BE2C (cell line): Measurements from ENCODE around the gene IGF2BP3.

ENCODE experiments used
- DNase-seq: peaks from one replicate; pipeline ENCODE4 v3.0.0-alpha.2; 2020
- H3K27me3 ChIP-seq: fragments of 250-450 bp; sonication (Bioruptor Pico); 2 replicates; pipeline ENCODE4 v1.5.1; 2020; ENCODE audit warnings: mild to moderate bottlenecking
- H3K36me3 ChIP-seq: fragments of 250-450 bp; sonication (Bioruptor Pico); 2 replicates; pipeline ENCODE4 v1.5.1; 2020; ENCODE audit warnings: mild to moderate bottlenecking
- H3K4me1 ChIP-seq: fragments of 250-450 bp; sonication (Bioruptor Pico); 2 replicates; pipeline ENCODE4 v1.5.1; 2020
- H3K4me3 ChIP-seq: 2 replicates; pipeline ENCODE4 v1.5.1; 2011; ENCODE audit warnings: low read depth, low read length
- H3K9me3 ChIP-seq: fragments of 250-450 bp; sonication (Bioruptor Pico); 2 replicates; pipeline ENCODE4 v1.5.1; 2020
- CTCF ChIP-seq: IDR thresholded peaks from 2 replicates; pipeline ENCODE4 v1.5.1; 2012; ENCODE audit warnings: mild to moderate bottlenecking, low read depth, low read length

IGF2BP3 gene

GRCh38 chr7:23458044-23458443, 12.2 kb downstream of the IGF2BP3 start:
- Histone ChIP-seq H3K4me1 (no peaks in the 10 kb centered on the region), H3K4me3 (no peak overlapping the region), H3K36me3 (peaks cover 54% of the 10 kb centered on the region), H3K27me3 (no peaks in the 10 kb centered on the region), H3K9me3 (no peaks in the 10 kb centered on the region)
- DNase-seq = no peak
- TF ChIP-seq CTCF = no peak

- Histone ChIP-seq H3K36me3 (peaks cover 51% of the 10 kb centered on the region), H3K9me3 (no peaks in the 10 kb centered on the region), H3K27me3 (no peaks in the 10 kb centered on the region), H3K4me3 (no peak overlapping the region), H3K4me1 (no peaks in the 10 kb centered on the region)
- TF ChIP-seq CTCF = no peak
- no peak for DNase-seq
Measured at GRCh38 chr7:23456093-23456492, 14.2 kb downstream of the IGF2BP3 start.

GRCh38 chr7:23454881-23455526, 15.3 kb downstream of the IGF2BP3 start:
- Histone ChIP-seq H3K27me3 (no peaks in the 10 kb centered on the region), H3K4me1 (no peaks in the 10 kb centered on the region), H3K36me3 (peaks cover 48% of the 10 kb centered on the region), H3K9me3 (no peaks in the 10 kb centered on the region), H3K4me3 (no peak overlapping the region)
- DNase-seq = no peak
- no peak for TF ChIP-seq CTCF

- Histone ChIP-seq H3K4me1 (0 out of 2 replicates have a peak, but pooled peaks cover 3% of the 10 kb centered on the region), H3K4me3 (no peak overlapping the region), H3K27me3 (no peaks in the 10 kb centered on the region), H3K36me3 (peaks cover 32% of the 10 kb centered on the region), H3K9me3 (no peaks in the 10 kb centered on the region)
- DNase-seq = no peak
- TF ChIP-seq CTCF = no peak
Measured at GRCh38 chr7:23450518-23450917, 19.8 kb downstream of the IGF2BP3 start.

GRCh38 chr7:23449941-23450340, 20.4 kb downstream of the IGF2BP3 start:
- H3K36me3 ChIP-seq = peaks cover 26% of the 10 kb centered on the region
- no peak for DNase-seq
- H3K27me3 ChIP-seq = no peaks in the 10 kb centered on the region
- no peaks in the 10 kb centered on the region for H3K9me3 ChIP-seq
- H3K4me1 ChIP-seq = 0 out of 2 replicates have a peak, but pooled peaks cover 3% of the 10 kb centered on the region
- no peak overlapping the region for H3K4me3 ChIP-seq
- no peak for TF ChIP-seq CTCF

GRCh38 chr7:23445326-23445725, 25.0 kb downstream of the IGF2BP3 start:
- H3K27me3 ChIP-seq = no peaks in the 10 kb centered on the region
- no peak overlapping the region for H3K4me3 ChIP-seq
- no peak for TF ChIP-seq CTCF
- peaks cover 24% of the 10 kb centered on the region for H3K36me3 ChIP-seq
- 0 out of 2 replicates have a peak, but pooled peaks cover 3% of the 10 kb centered on the region for H3K4me1 ChIP-seq
- DNase-seq = no peak
- no peaks in the 10 kb centered on the region for H3K9me3 ChIP-seq
